ENCODE measurements around the gene KLHL11.

DNA sequence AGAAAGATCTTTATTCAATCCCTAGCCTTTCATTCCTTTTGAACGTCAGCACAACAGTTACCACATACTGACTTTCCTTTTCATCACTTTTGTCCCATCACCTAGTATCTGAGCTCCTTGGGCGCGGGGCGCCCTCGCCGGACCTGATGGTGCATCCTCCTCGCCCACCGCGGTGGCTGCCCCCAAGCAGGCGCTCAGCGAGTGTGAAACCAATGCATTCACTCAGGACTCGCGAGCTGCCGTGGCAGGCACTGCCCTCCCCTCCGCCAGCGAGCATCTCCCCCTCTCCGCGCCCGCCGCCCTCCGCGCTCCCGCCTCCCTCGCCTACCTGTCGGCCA is 756 bp downstream of the KLHL11 start:
- TF ChIP-seq ISL1 (CRISPR knock-in tag; IDR thresholded peaks at IDR 0.05) (no peak), ZNF8 (CRISPR knock-in tag; IDR thresholded peaks at IDR 0.05) (no peak), TCF4 (CRISPR knock-in tag; IDR thresholded peaks at IDR 0.05; ENCODE audit: borderline replicate concordance) (no peak)
